ENCODE results near the gene ZFP90. TPM values are rescaled to one million over a fixed set of nuclear protein-coding genes. Genes with fewer than 3 reads are reported as not detected.

Gene ZFP90
- total RNA-seq, 2 donors from 2014 or later, result 20.4 to 33.2 TPM

DNA sequence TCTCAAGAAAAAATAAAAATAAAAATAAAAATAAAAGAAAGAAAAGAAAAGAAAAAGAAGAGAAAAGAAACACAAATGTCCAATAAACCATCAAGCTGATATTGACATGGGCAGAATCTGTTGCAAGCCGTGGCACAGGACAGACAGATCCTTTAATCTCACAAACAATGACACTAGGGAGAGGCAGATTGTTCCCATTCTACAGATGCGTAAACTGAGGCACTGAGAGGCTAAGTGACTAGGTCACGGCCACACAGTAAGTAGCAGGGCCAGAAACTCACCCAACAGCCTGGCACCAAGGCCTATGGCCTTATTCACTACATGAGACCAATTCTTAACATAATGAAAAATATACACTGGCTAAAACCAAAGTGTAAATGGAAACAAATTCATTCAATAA, 28.3 kb upstream of the ZFP90 start:
- 92 to 100% methylated on average over 2 to 3 of the region's 3 CpGs for WGBS, 2 experiments (ENCODE audit: insufficient coverage in 1 of 2, insufficient read length in 1 of 2)
- Mint-ChIP-seq H3K27ac (no peak overlapping the region), H3K27me3 (ENCODE audit: insufficient read depth) (peaks cover 23% of the 10 kb centered on the region), H3K9me3 (no peaks in the 10 kb centered on the region), H3K36me3 (ENCODE audit: low read depth) (no peaks in the 10 kb centered on the region), H3K4me1 (no peaks in the 10 kb centered on the region), H3K4me3 (no peak overlapping the region)
- TF ChIP-seq, protein P1, sequence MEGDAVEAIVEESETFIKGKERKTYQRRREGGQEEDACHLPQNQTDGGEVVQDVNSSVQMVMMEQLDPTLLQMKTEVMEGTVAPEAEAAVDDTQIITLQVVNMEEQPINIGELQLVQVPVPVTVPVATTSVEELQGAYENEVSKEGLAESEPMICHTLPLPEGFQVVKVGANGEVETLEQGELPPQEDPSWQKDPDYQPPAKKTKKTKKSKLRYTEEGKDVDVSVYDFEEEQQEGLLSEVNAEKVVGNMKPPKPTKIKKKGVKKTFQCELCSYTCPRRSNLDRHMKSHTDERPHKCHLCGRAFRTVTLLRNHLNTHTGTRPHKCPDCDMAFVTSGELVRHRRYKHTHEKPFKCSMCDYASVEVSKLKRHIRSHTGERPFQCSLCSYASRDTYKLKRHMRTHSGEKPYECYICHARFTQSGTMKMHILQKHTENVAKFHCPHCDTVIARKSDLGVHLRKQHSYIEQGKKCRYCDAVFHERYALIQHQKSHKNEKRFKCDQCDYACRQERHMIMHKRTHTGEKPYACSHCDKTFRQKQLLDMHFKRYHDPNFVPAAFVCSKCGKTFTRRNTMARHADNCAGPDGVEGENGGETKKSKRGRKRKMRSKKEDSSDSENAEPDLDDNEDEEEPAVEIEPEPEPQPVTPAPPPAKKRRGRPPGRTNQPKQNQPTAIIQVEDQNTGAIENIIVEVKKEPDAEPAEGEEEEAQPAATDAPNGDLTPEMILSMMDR (conservative IDR thresholded peaks at IDR 0.05), result no peak
- Histone ChIP-seq H3K4me3 (ENCODE audit: low read length) (no peak overlapping the region), H3K9me3 (ENCODE audit: control insufficient read depth, low read length) (no peaks in the 10 kb centered on the region), H3K4me1 (ENCODE audit: control insufficient read depth, insufficient read depth, low read length) (no peaks in the 10 kb centered on the region), H3K9ac (ENCODE audit: extremely low read depth, low read length, poor library complexity, severe bottlenecking) (no peak overlapping the region), H3K27ac (ENCODE audit: low read depth, low read length) (no peak overlapping the region), H3K27me3 (ENCODE audit: control insufficient read depth, insufficient read depth, low read length, poor library complexity, severe bottlenecking) (peaks cover 13% of the 10 kb centered on the region), H3K36me3 (ENCODE audit: control insufficient read depth, insufficient read depth, low read length) (no peaks in the 10 kb centered on the region)
- no peak for DNase-seq

DNA sequence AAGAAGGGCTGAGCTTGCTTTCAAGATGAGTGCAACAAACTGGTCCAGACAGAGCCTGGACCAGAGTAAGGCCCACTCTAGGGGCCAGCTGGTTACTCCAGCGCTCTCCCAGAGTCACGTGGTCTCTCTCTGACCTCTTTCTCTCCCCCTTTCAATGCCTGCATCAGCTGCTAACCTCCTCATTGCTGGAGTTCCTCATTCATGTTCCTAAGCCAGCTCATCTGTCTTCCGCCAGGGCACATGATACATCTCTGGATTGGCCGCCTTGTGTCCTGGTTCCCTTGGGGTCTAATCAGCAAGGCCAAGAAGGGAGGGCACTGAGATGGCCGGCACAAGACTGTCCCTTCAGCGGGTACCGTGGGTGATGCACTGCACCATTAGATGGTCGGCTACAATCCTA, 26.9 kb upstream of the ZFP90 start:
- Mint-ChIP-seq H3K27me3 (ENCODE audit: insufficient read depth) (peaks cover 19% of the 10 kb centered on the region), H3K4me1 (no peaks in the 10 kb centered on the region), H3K27ac (no peak overlapping the region), H3K4me3 (no peak overlapping the region), H3K36me3 (ENCODE audit: low read depth) (no peaks in the 10 kb centered on the region), H3K9me3 (no peaks in the 10 kb centered on the region)
- H3K9ac ChIP-seq (ENCODE audit: extremely low read depth, low read length, poor library complexity, severe bottlenecking), result no peak overlapping the region
- H3K4me3 ChIP-seq (ENCODE audit: low read length), result no peak overlapping the region
- no peaks in the 10 kb centered on the region for H3K4me1 ChIP-seq (ENCODE audit: control insufficient read depth, insufficient read depth, low read length)
- TF ChIP-seq, protein P1 (conservative IDR thresholded peaks at IDR 0.05), result no peak
- peaks cover 10% of the 10 kb centered on the region for H3K27me3 ChIP-seq (ENCODE audit: control insufficient read depth, insufficient read depth, low read length, poor library complexity, severe bottlenecking)
- H3K27ac ChIP-seq (ENCODE audit: low read depth, low read length), result no peak overlapping the region
- 73 to 86% methylated on average over 7 to 8 of the region's 8 CpGs for WGBS, 2 experiments (ENCODE audit: insufficient coverage in 1 of 2, insufficient read length in 1 of 2)
- H3K36me3 ChIP-seq (ENCODE audit: control insufficient read depth, insufficient read depth, low read length), result no peaks in the 10 kb centered on the region
- DNase-seq, result no peak
- H3K9me3 ChIP-seq (ENCODE audit: control insufficient read depth, low read length), result no peaks in the 10 kb centered on the region

DNA sequence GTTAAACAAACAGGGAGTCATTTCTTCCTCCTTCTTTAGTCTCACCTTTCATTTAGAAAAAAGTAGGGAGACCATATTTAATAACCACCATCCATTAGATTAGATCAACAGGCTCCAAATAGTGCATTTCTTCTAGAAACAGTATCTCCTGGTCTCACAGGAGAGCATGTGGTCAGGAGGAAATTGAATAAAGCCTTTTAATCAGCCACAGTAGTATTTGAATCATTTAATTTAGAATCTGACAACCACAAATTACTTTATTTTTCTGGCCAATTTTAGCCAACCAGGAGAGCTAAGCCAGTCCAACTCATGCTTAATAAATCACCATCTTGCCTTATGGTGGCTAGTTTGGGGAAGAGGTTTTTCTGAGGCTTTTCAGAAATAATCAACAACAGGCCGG, 26.3 kb upstream of the ZFP90 start:
- WGBS, 2 experiments (ENCODE audit: insufficient coverage in 1 of 2, insufficient read length in 1 of 2), result 96% methylated on average over 1 of the region's 1 CpG; no CpG with 5 or more reads in 1 of the 2 experiments
- H3K9me3 ChIP-seq (ENCODE audit: control insufficient read depth, low read length), result no peaks in the 10 kb centered on the region
- no peaks in the 10 kb centered on the region for H3K4me1 Mint-ChIP-seq
- no peak for DNase-seq
- H3K27me3 Mint-ChIP-seq (ENCODE audit: insufficient read depth), result peaks cover 19% of the 10 kb centered on the region
- H3K27ac ChIP-seq (ENCODE audit: low read depth, low read length), result no peak overlapping the region
- H3K4me1 ChIP-seq (ENCODE audit: control insufficient read depth, insufficient read depth, low read length), result no peaks in the 10 kb centered on the region
- no peak overlapping the region for H3K4me3 Mint-ChIP-seq
- no peaks in the 10 kb centered on the region for H3K9me3 Mint-ChIP-seq
- H3K27me3 ChIP-seq (ENCODE audit: control insufficient read depth, insufficient read depth, low read length, poor library complexity, severe bottlenecking), result peaks cover 9% of the 10 kb centered on the region
- no peak overlapping the region for H3K27ac Mint-ChIP-seq
- no peaks in the 10 kb centered on the region for H3K36me3 ChIP-seq (ENCODE audit: control insufficient read depth, insufficient read depth, low read length)
- no peaks in the 10 kb centered on the region for H3K36me3 Mint-ChIP-seq (ENCODE audit: low read depth)
- H3K4me3 ChIP-seq (ENCODE audit: low read length), result no peak overlapping the region
- no peak overlapping the region for H3K9ac ChIP-seq (ENCODE audit: extremely low read depth, low read length, poor library complexity, severe bottlenecking)
- TF ChIP-seq, protein P1 (conservative IDR thresholded peaks at IDR 0.05), result no peak

Data from endodermal cell (in vitro differentiated cells).